AG04449 (cell line): Measurements from ENCODE around the gene PREP.

ENCODE experiments used
- CTCF ChIA-PET: fragments of 350-600 bp; formaldehyde crosslinking; extraction: SDS; loops from one replicate; lab custom pipeline; 2021; ENCODE audit warnings: antibody characterized with exemption; lab: Yijun Ruan, JAX
- POLR2A ChIA-PET: fragments of 400-600, 350-600 bp; formaldehyde crosslinking; extraction: SDS; loops from one replicate; lab custom pipeline; 2020; ENCODE audit warnings: antibody characterized with exemption, inconsistent platforms; lab: Yijun Ruan, JAX
- DNase-seq: peaks from one replicate; pipeline ENCODE4 v3.0.0-alpha.2; 2010; ENCODE audit warnings: low read depth, low spot score
- H3K4me3 ChIP-seq: 2 replicates; pipeline ENCODE4 v1.5.1; 2011; ENCODE audit warnings: low read depth, mild to moderate bottlenecking, control low read depth, low read length
- TF ChIP-seq, protein P1 (sequence below): IDR thresholded peaks from one replicate; pipeline ENCODE4 v1.5.1; 2011; ENCODE audit warnings: mild to moderate bottlenecking, moderate library complexity, low read length, control low read depth, inconsistent platforms; ENCODE audit not compliant: insufficient read depth; ENCODE audit errors: missing control alignments

PREP gene

DNA sequence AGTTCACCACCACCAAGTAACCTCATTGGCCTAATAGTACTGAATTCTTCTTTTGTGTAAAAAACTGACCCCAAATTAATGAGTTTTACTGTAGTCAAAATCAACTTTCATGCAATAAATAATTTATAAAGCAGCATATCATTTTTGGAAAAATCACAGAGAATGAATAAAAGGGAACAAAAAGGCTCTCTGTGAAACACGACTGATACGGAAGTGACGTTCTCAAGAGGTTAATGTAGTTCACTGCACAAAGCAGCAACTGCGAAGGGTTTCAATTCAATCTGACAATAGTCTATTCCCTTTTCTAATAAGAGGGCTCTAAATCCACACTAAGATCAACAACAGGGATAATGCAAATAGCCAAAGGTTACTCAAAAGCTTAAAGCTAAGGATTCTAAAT lies 70.3 kb downstream of the PREP start:
- CTCF ChIA-PET = no interaction called here
- POLR2A ChIA-PET = no interaction called here
- no peak for DNase-seq
- TF ChIP-seq, protein P1, sequence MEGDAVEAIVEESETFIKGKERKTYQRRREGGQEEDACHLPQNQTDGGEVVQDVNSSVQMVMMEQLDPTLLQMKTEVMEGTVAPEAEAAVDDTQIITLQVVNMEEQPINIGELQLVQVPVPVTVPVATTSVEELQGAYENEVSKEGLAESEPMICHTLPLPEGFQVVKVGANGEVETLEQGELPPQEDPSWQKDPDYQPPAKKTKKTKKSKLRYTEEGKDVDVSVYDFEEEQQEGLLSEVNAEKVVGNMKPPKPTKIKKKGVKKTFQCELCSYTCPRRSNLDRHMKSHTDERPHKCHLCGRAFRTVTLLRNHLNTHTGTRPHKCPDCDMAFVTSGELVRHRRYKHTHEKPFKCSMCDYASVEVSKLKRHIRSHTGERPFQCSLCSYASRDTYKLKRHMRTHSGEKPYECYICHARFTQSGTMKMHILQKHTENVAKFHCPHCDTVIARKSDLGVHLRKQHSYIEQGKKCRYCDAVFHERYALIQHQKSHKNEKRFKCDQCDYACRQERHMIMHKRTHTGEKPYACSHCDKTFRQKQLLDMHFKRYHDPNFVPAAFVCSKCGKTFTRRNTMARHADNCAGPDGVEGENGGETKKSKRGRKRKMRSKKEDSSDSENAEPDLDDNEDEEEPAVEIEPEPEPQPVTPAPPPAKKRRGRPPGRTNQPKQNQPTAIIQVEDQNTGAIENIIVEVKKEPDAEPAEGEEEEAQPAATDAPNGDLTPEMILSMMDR = no peak
- no peak overlapping the region for H3K4me3 ChIP-seq

DNA sequence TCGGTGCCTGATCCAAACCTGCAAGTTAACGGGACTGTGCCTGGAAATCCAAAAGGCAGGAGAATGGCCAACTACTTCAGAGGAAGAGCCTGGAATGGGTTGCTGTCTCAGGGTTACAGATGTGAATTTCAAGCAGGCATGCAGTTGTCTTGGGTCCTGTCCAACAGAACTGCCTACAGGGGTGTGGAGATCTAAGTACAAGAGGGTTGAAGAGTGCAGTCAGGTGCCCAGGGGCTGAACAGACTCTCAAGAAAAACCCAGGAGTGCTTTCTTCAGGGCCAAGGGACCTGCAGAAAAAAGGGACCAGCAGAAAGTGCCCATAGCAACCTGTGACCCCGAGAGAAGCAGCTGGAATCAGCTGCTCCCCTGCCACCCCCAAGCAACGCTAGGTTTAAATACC lies 71.0 kb downstream of the PREP start:
- POLR2A ChIA-PET = no interaction called here
- TF ChIP-seq, protein P1 = no peak
- DNase-seq = no peak
- CTCF ChIA-PET = no interaction called here
- H3K4me3 ChIP-seq = no peak overlapping the region

DNA sequence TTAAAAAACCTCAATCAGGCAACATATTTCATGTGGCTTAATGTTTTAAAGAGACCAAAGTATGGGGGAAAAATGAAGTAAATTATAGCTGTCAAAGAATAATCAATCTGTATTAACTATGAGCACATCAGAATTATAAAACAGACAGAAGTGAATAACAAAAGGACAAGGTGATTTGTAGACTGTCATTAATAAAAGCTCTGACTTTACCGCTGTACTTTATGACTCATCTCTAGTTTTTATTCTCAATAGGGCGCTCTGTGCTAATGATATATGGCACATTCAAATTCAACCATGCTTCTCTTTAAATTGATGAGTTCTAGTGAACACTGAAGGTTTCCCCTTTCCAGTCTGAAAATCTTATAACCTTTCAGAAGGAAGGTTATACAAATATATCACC lies 72.0 kb downstream of the PREP start:
- H3K4me3 ChIP-seq = no peak overlapping the region
- CTCF ChIA-PET = no interaction called here
- TF ChIP-seq, protein P1 = no peak
- POLR2A ChIA-PET = no interaction called here
- DNase-seq = no peak

DNA sequence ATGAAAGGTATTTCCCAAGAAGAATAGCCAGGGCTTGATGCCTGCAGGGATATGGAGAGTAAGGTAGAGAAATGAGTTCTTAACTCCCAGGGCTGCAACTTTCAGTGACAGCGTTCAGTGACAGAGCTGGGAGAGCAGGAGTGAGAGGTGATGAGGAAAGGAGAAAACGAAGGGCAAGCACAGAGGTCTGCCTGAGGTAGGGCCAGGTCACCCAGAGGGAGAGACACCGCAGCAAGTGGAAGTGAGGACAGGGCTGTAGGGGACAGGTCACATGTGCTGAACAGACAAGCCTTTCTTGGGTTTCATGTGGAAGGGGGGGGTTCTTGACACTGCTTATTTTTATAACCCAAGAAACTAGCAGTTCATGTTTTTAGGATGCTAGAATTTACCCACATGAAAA lies 72.5 kb downstream of the PREP start:
- no peak overlapping the region for H3K4me3 ChIP-seq
- TF ChIP-seq, protein P1 = no peak
- ChIA-PET CTCF (no interaction called here), POLR2A (no interaction called here)
- no peak for DNase-seq

DNA sequence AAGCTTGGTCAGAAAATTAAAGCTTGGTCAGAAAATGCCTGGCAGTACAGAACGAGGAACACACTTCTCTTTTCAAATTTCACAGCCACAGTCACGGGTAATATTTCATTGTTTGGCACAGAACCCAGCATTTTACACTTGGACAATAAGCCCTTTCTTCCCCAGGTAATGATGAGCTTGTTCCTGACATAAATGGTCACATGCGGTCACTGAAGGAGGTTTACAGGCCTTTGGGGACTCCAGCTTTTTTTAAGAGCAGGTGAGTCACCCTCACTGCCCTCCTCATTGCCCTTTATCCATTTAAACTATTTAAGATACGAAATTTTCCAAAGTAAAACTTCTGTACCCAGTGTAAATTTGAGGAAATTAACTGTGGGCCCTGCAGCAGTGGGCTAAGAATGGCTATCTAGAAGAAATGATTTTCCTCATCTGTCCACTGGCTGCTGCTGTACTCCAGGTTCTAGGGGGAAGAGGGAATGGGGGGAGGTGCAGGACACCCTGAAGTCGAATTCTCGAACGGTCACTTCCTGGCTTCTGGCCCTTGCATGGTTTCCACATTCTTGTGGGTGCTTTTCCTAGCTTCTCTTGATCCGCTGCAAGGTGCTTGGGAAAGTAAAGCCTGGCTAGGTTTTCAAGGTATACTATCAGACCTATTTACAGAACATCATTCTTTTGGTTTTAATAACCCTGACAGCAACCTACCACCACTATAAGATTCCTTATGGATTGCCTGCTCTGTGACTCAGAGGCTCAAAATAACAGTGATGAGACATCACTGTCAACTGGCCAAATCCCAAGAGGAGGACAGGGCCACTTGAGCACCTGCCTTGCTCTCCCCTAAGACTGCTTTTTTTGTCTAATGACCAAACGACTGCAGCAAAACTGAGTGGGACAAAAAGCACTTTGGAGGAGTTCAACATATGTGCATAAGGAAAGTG lies 75.8 kb downstream of the PREP start:
- ChIA-PET CTCF (interaction anchor here (1.0 to 2.0 kb wide), 2 partner anchors 36 to 76 kb away, joined by 3 to 9 read pairs; partner anchors contain the start of gene PREP), POLR2A (interaction anchor here (0.8 kb wide), 1 partner anchor 12 kb away, joined by 3 read pairs; no protein-coding TSS in a partner anchor)
- H3K4me3 ChIP-seq = no peak overlapping the region
- TF ChIP-seq, protein P1 = no peak
- no peak for DNase-seq

DNA sequence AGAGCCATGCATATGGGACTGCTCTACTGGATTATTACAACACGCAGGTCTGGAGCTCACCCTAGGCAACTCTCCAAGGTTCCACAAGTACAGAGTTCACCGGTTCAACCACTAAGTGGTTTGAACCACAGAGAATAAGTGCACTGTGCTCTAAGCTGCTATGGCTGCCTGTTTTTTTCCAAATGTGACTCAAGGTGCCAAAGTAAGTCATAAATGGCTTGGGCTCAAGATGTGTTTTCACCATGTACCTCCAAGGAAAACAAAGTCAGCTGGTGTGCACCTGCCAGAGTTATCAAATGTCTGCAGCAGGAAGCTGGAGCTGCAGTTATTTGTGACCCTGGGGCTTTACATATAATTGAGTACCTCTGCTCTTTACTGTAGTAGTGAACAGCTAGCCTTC lies 76.7 kb downstream of the PREP start:
- no peak for DNase-seq

More for the DNA sequence above, 76.7 kb downstream of the PREP start:
- ChIA-PET POLR2A (interaction anchor here (0.8 kb wide), 1 partner anchor 11 kb away, joined by 3 read pairs; no protein-coding TSS in a partner anchor), CTCF (interaction anchor here (1.0 to 2.0 kb wide), 2 partner anchors 37 to 77 kb away, joined by 3 to 9 read pairs; partner anchors contain the start of gene PREP)
- H3K4me3 ChIP-seq = no peak overlapping the region
- TF ChIP-seq, protein P1 = no peak
